Measurements from ENCODE around the gene GFOD2. TPM values are rescaled to one million over a fixed set of nuclear protein-coding genes. Genes with fewer than 3 reads are reported as not detected.
A peak's percentile ranks its signal among the peaks of the same experiment; 100 is the strongest.

Gene GFOD2
- total and polyA plus RNA-seq, 2 of the 13 experiments (the other 11 are each of a cell fraction or from before 2014, with no cell fraction given) = 11.1 to 17.2 TPM

- TF ChIP-seq, protein P1, sequence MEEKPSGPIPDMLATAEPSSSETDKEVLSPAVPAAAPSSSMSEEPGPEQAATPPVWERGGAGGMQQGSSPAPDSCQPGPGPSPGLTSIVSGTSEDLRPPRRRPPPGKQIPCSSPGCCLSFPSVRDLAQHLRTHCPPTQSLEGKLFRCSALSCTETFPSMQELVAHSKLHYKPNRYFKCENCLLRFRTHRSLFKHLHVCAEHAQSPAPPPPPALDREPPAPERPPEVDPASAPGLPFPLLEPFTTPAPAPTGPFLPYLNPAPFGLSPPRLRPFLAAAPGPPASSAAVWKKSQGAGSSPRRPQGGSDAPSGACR (CRISPR knock-in tag; IDR thresholded peaks at IDR 0.05) = peak; percentile 95
- TF ChIP-seq SRF (IDR thresholded peaks at IDR 0.05; ENCODE audit: low read depth, low read length) (no peak), ZNF619 (CRISPR knock-in tag; IDR thresholded peaks at IDR 0.05) (peak; percentile 88; the same call in 1 of the 2 replicates), STAG1 (CRISPR knock-in tag; IDR thresholded peaks at IDR 0.05) (peak; percentile 86), NR2F1 (CRISPR knock-in tag; IDR thresholded peaks at IDR 0.05) (peak in 1 of 2 experiments; percentile 30; a peak in 1 of 4 replicates), SNAI1 (CRISPR knock-in tag; IDR thresholded peaks at IDR 0.05; ENCODE audit: borderline replicate concordance) (no peak), ZNF343 (CRISPR knock-in tag; IDR thresholded peaks at IDR 0.05) (peak; percentile 46; the same call in 1 of the 2 replicates), HOXA5 (CRISPR knock-in tag; IDR thresholded peaks at IDR 0.05) (peak; percentile 92), NR0B2 (CRISPR knock-in tag; IDR thresholded peaks at IDR 0.05) (no peak), ZNF558 (CRISPR knock-in tag; IDR thresholded peaks at IDR 0.05; ENCODE audit: borderline replicate concordance) (no peak), ZSCAN20 (CRISPR knock-in tag; IDR thresholded peaks at IDR 0.05; ENCODE audit: borderline replicate concordance) (no peak), KDM5B (CRISPR knock-in tag; IDR thresholded peaks at IDR 0.05; ENCODE audit: borderline replicate concordance) (peak; percentile 20), HDAC1 (CRISPR knock-in tag; IDR thresholded peaks at IDR 0.05) (peak; percentile 55), ZNF530 (CRISPR knock-in tag; IDR thresholded peaks at IDR 0.05; ENCODE audit: low read depth) (no peak), POLR2A (IDR thresholded peaks at IDR 0.05; ENCODE audit: insufficient read depth in 1 of 2, low read depth in 2 of 2, low read length in 2 of 2) (peak in 1 of 2 experiments; percentile 24; a peak in 1 of 4 replicates), MAFG (CRISPR knock-in tag; IDR thresholded peaks at IDR 0.05) (no peak), MED1 (CRISPR knock-in tag; IDR thresholded peaks at IDR 0.05) (peak; percentile 85), ZC3H4 (CRISPR knock-in tag; IDR thresholded peaks at IDR 0.05; ENCODE audit: borderline replicate concordance) (0 out of 2 replicates have a peak, but pooled peaks have one; percentile 26), MZF1 (CRISPR knock-in tag; IDR thresholded peaks at IDR 0.05; ENCODE audit: borderline replicate concordance) (0 out of 2 replicates have a peak, but pooled peaks have one; percentile 49), GFI1 (CRISPR knock-in tag; IDR thresholded peaks at IDR 0.05; ENCODE audit: borderline replicate concordance) (peak; percentile 56; the same call in 1 of the 2 replicates), ZNF543 (CRISPR knock-in tag; IDR thresholded peaks at IDR 0.05) (no peak; the same call in 1 of the 2 replicates), ZNF567 (CRISPR knock-in tag; IDR thresholded peaks at IDR 0.05; ENCODE audit: borderline replicate concordance) (no peak), RNF219 (CRISPR knock-in tag; IDR thresholded peaks at IDR 0.05) (no peak), NCOA2 (CRISPR knock-in tag; IDR thresholded peaks at IDR 0.05) (no peak), ZNF143 (CRISPR knock-in tag; IDR thresholded peaks at IDR 0.05) (peak; percentile 78), ZNF749 (CRISPR knock-in tag; IDR thresholded peaks at IDR 0.05; ENCODE audit: borderline replicate concordance) (no peak), ISX (CRISPR knock-in tag; conservative IDR thresholded peaks at IDR 0.05) (no peak), ZNF101 (CRISPR knock-in tag; IDR thresholded peaks at IDR 0.05; ENCODE audit: borderline replicate concordance, low read depth) (0 out of 2 replicates have a peak, but pooled peaks have one; percentile 57)
These were observed 51.2 kb downstream of the GFOD2 start (continued) for GRCh38 chr16:67667817-67668494.
